ENCODE results near the gene FBN1. TPM values are rescaled to one million over a fixed set of nuclear protein-coding genes. Genes with fewer than 3 reads are reported as not detected.

Gene FBN1
- total and polyA plus RNA-seq, 2 experiments from 2014 or later: 2.1 to 5.3 TPM

DNA sequence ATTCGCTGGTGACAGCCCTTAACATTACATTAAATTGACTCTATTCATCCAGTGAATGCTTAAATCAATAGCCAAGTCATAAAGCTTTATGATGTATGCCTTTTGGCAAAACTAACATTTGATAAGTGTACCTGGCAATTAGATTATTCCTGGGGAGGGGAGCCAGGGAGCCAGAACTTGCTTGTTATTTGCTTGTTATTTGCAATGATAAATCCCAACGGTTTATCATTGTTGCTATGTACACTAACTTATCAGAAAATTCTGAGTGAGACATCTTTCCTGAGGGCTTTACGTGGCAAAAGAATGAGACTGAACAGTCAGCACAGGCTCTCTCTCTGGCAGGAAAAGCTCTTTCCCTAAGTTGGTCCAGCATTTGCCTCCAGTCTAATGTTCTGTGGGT is 35.8 kb upstream of the FBN1 start:
- Histone ChIP-seq H3K36me3 (no peaks in the 10 kb centered on the region), H3K9me3 (ENCODE audit: low read depth) (no peaks in the 10 kb centered on the region), H3K27me3 (no peaks in the 10 kb centered on the region), H3K4me3 (no peak overlapping the region), H3K4me1 (ENCODE audit: low read depth) (no peaks in the 10 kb centered on the region), H3K27ac (no peak overlapping the region)
- DNase-seq (ENCODE audit: low read depth in 1 of 2, low spot score in 1 of 2): peak in 1 of 2 donors; percentile 57
- TF ChIP-seq, protein P1, sequence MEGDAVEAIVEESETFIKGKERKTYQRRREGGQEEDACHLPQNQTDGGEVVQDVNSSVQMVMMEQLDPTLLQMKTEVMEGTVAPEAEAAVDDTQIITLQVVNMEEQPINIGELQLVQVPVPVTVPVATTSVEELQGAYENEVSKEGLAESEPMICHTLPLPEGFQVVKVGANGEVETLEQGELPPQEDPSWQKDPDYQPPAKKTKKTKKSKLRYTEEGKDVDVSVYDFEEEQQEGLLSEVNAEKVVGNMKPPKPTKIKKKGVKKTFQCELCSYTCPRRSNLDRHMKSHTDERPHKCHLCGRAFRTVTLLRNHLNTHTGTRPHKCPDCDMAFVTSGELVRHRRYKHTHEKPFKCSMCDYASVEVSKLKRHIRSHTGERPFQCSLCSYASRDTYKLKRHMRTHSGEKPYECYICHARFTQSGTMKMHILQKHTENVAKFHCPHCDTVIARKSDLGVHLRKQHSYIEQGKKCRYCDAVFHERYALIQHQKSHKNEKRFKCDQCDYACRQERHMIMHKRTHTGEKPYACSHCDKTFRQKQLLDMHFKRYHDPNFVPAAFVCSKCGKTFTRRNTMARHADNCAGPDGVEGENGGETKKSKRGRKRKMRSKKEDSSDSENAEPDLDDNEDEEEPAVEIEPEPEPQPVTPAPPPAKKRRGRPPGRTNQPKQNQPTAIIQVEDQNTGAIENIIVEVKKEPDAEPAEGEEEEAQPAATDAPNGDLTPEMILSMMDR (IDR thresholded peaks at IDR 0.05; ENCODE audit: low read depth, low read length): no peak

DNA sequence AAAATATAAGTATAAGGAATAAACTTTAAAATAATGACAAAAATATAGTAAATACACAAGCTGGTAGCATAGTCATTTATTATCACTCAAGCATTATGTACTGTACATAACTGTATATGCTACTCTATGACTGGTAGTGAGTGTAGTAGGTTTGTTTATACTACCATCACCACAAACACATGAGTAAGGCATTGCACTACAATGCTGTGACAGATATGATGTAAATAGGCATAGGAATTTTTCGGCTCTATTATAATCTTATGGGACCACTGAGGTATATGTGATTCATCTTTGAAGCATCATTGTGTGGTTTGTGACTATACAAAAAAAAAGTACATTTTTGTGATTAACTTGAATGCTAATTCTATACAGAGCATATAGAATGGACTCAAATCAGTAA is 35.3 kb upstream of the FBN1 start:
- no peak overlapping the region for H3K4me3 ChIP-seq
- no peaks in the 10 kb centered on the region for H3K27me3 ChIP-seq
- DNase-seq (ENCODE audit: low read depth in 1 of 2, low spot score in 1 of 2): peak in 1 of 2 donors; percentile 77
- no peaks in the 10 kb centered on the region for H3K4me1 ChIP-seq (ENCODE audit: low read depth)
- TF ChIP-seq, protein P1 (IDR thresholded peaks at IDR 0.05; ENCODE audit: low read depth, low read length): no peak
- H3K9me3 ChIP-seq (ENCODE audit: low read depth): no peaks in the 10 kb centered on the region
- H3K36me3 ChIP-seq: no peaks in the 10 kb centered on the region
- no peak overlapping the region for H3K27ac ChIP-seq

DNA sequence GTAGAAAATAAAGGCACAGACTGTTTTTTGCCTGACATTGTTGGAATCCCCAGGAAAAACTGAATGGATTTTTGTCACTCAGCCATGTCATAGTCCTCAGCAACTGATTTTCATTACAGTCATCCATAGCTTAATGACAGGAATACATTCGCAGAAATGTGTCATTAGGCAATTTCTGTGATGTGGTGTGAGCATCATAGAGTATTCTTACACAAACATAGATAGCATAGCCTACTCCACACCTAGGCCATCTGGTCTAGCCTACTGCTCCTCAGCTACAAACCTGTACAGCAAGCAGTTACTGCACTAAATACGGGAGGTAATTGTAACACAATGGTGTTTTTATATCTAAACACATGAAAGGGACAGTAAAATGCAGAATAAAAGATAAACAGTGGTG is 34.4 kb upstream of the FBN1 start:
- no peaks in the 10 kb centered on the region for H3K36me3 ChIP-seq
- no peak overlapping the region for H3K4me3 ChIP-seq
- TF ChIP-seq, protein P1 (IDR thresholded peaks at IDR 0.05; ENCODE audit: low read depth, low read length): no peak
- H3K4me1 ChIP-seq (ENCODE audit: low read depth): no peaks in the 10 kb centered on the region
- no peaks in the 10 kb centered on the region for H3K27me3 ChIP-seq
- no peak for DNase-seq (ENCODE audit: low read depth in 1 of 2, low spot score in 1 of 2)
- no peaks in the 10 kb centered on the region for H3K9me3 ChIP-seq (ENCODE audit: low read depth)
- no peak overlapping the region for H3K27ac ChIP-seq

DNA sequence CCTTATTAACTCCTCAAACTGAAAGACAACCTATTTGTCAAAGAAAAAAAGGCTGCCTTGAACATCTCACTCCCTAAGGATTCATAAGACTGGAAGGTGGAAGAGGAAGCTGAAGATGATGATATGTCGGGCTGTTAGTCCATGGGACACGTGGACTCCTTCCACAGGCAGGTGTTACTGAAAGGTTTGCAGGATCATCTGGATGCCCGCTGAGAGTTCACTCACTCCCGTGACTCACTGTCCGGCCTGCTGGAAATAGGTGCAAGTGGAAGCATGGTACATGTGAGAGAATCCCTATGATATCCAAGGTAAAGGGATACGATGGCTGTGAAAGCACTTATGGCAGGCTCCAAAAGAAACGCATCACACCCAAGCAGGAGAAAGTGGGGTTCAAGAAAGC is 33.3 kb upstream of the FBN1 start:
- no peaks in the 10 kb centered on the region for H3K36me3 ChIP-seq
- DNase-seq (ENCODE audit: low read depth in 1 of 2, low spot score in 1 of 2): no peak
- no peaks in the 10 kb centered on the region for H3K4me1 ChIP-seq (ENCODE audit: low read depth)
- H3K4me3 ChIP-seq: no peak overlapping the region
- no peak overlapping the region for H3K27ac ChIP-seq
- TF ChIP-seq, protein P1 (IDR thresholded peaks at IDR 0.05; ENCODE audit: low read depth, low read length): no peak
- H3K27me3 ChIP-seq: no peaks in the 10 kb centered on the region
- H3K9me3 ChIP-seq (ENCODE audit: low read depth): no peaks in the 10 kb centered on the region

DNA sequence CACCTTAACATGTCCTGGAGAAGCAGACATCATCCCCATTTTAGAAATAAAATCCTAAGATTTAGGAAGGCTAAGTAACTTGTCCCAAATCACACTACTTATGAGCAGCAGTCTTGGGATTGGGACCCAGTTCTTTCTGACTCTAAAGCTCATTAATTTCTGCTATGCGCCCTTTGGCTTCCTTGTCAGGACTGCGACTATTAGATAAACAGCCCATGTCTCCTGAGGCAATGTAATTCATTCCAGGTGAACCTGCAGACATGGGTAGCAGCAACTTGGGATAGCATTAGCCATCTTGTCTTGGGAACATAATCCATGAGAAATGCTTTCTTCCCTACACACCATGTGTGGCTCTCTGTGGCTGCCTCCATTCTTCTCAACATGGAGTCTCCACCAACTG is 32.3 kb upstream of the FBN1 start:
- Histone ChIP-seq H3K4me3 (no peak overlapping the region), H3K27ac (no peak overlapping the region), H3K9me3 (ENCODE audit: low read depth) (no peaks in the 10 kb centered on the region), H3K36me3 (no peaks in the 10 kb centered on the region), H3K4me1 (ENCODE audit: low read depth) (no peaks in the 10 kb centered on the region), H3K27me3 (no peaks in the 10 kb centered on the region)
- DNase-seq (ENCODE audit: low read depth in 1 of 2, low spot score in 1 of 2): no peak
- TF ChIP-seq, protein P1 (IDR thresholded peaks at IDR 0.05; ENCODE audit: low read depth, low read length): no peak

DNA sequence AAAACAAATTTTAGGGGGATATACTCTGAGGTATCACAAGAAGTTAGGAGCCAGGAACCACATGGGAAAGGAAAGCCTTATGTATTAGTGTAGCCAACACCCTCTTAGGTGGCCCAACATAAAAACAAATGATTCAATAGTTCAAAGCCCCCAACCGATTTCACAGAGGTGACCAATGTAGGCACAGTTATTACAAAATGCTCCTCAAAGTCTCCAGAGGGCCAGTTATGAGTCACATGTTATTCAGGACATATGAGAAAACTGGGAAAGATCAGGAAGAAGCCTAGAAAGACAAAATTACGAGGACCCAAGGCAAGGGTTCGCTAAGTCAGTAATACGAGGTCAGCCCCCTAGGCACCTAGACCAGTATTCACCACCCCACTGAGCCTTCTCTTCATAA is 29.9 kb upstream of the FBN1 start:
- H3K27ac ChIP-seq: no peak overlapping the region
- DNase-seq (ENCODE audit: low read depth in 1 of 2, low spot score in 1 of 2): no peak
- no peak overlapping the region for H3K4me3 ChIP-seq
- TF ChIP-seq, protein P1 (IDR thresholded peaks at IDR 0.05; ENCODE audit: low read depth, low read length): no peak
- H3K36me3 ChIP-seq: no peaks in the 10 kb centered on the region
- H3K4me1 ChIP-seq (ENCODE audit: low read depth): no peaks in the 10 kb centered on the region
- no peaks in the 10 kb centered on the region for H3K27me3 ChIP-seq
- no peaks in the 10 kb centered on the region for H3K9me3 ChIP-seq (ENCODE audit: low read depth)
